Measurements from ENCODE around the gene PIK3AP1.

GRCh38 chr10:96693431-96693830 is 26.9 kb downstream of the PIK3AP1 start:
- TF ChIP-seq EZH2 (IDR thresholded peaks at IDR 0.05; ENCODE audit: insufficient read depth, poor library complexity, severe bottlenecking) (no peak), EZH2phosphoT487 (IDR thresholded peaks at IDR 0.05; ENCODE audit: insufficient read depth, low read depth) (no peak)
